GM12875 (cell line): ENCODE results near the gene PLXNC1.

ENCODE experiments used
- H3K4me3 ChIP-seq: one replicate; pipeline ENCODE4 v1.5.1; 2011; ENCODE audit warnings: low read depth, low read length, control low read depth
- CTCF ChIP-seq: IDR thresholded peaks from 2 replicates; pipeline ENCODE4 v1.5.1; 2011; ENCODE audit warnings: low read depth, mild to moderate bottlenecking, control low read depth, inconsistent platforms, low read length, moderate library complexity, borderline replicate concordance; ENCODE audit not compliant: insufficient read depth

Gene PLXNC1

GRCh38 chr12:94209240-94209639 is 60.9 kb downstream of the PLXNC1 start:
- TF ChIP-seq CTCF: no peak
- no peak overlapping the region for H3K4me3 ChIP-seq

DNA sequence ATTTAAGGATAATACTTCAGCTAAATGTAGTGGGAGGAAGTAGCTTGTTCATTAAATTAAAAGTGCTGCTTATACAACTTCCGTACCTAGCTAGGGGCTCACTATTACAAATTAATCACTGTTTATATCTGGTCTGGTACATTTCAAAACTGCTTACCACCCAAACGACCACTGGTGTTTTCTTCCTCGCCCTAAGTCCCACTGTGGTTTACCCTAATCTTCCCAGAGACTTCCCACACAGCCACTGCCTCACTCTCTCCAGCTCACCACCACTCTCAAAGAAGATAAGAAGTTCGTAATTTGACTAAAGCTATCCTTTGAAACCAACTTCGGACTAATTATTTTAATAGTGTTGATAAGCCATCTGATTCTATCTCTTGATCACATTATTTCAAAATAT is 62.6 kb downstream of the PLXNC1 start:
- no peak overlapping the region for H3K4me3 ChIP-seq
- TF ChIP-seq CTCF: no peak

DNA sequence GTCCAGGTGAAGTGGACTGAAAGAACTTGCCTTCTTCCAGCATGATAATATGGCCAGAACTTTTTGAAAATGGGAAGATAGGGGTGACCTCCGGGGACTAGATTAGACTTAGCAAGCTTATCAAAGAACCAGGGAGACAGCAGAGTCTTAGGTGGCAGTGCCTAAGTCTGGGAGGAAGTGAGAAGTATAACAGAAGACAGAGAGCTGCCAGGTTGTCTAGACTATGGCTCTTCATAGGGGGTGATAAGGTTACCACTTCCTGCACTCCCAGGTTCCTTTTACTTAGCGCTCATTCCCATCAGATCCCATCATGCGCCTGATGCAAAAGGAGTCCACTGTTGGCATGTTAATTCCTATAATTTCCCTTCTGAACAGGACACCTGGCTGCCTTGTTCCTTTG is 69.9 kb downstream of the PLXNC1 start:
- no peak overlapping the region for H3K4me3 ChIP-seq
- no peak for TF ChIP-seq CTCF

DNA sequence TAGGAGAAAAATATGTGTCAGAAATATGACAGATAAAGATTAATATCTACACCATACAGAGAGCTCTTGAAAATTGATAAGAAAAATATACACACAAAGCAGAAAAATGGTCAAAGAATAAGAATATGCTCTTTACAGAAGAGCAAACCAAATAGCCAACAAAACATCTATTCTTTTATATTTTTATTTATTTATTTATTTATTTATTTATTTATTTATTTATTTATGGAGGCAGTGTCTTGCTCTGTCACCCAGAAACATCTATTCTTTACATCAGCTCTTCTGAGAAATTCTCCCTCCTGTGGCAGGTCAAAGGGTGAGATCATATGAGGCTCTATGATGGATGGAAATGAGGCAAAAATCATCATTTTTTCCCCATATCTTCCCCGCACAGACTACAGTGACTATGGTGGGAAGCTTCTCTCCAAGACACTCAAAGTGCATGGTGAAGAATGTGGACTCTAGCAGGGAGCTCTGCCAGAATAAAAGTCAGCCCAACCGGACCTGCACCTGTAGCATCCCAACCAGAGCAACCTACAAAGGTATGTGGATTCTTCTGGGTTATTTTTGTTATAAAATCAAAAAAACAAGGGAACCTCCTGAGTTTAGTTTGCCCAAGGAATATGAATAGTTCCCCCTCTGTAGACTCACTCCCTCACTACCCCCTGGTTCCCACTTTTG is 71.4 kb downstream of the PLXNC1 start:
- no peak for TF ChIP-seq CTCF
- no peak overlapping the region for H3K4me3 ChIP-seq

DNA sequence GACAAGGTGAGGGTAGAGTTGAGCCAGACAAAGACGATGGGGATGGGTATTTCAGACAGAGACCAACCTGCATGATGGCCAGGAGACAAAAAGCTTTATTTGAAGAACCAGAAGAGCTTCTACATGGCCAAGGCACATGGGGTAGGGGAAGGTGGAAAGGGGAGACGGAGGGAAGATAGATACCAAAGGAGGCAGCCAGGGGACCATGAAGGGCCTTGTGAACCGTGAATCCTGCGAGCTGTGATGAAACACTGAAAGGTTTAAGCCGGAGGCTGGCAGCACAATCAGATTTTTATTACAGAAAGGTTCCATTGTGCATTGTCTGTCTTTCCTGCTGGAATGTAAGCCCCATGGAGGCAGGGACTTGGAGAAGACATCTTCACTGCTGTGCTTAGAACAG is 72.4 kb downstream of the PLXNC1 start:
- no peak for TF ChIP-seq CTCF
- H3K4me3 ChIP-seq: no peak overlapping the region

DNA sequence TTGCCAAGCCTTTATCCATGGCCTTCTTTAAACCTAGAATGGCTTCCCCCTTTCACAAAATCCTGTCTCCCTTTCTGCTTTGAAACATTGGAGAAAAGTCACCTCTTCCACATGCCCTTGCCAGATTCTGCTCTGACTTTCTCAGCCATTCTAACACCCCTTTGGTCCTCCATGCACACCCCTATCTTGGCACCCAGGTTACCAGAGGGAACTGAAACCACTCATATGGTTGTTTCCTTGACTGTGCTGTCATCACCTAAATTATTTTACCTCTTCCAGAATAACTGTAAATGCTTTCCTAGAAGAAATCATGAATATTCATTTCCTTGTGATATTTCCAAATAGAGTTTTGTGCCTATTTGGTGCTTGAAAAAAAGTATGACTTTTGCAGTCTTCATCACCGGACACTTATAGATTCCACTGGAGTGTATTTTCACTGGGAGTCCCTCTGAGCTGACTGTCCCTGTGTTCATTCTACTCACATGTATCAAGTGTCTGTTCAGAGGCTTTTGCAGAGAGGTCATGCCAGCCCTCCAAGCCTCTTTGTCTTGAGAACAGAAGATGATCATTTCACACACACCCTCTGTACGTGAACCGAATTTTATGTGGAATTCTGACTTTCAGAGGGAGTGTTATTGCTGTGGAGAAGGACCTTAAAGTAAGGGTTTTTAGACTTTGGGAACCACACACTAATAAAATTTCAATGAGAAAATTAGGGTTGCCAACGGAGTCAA is 74.1 kb downstream of the PLXNC1 start:
- H3K4me3 ChIP-seq: no peak overlapping the region
- no peak for TF ChIP-seq CTCF

GRCh38 chr12:94223842-94224241 is 75.5 kb downstream of the PLXNC1 start:
- TF ChIP-seq CTCF: no peak
- H3K4me3 ChIP-seq: no peak overlapping the region
